Natural killer cell (primary cell): Measurements from ENCODE around the gene KNCN. TPM values are rescaled to one million over a fixed set of nuclear protein-coding genes. Genes with fewer than 3 reads are reported as not detected.

ENCODE experiments used
- ATAC-seq, 3 donors: fragments of 150-1000 bp in 2 of 3; fragments of 200-7000 bp in 1 of 3; cut with Tn5 transposase; 1 replicate in 1 of 3; 2 replicates in 2 of 3; pipeline ENCODE4 v1.10.0; 2021; ENCODE audit warnings: mild to moderate bottlenecking in 2 of 3, moderate library complexity in 2 of 3
- DNase-seq, 2 donors: peaks; one replicate each; pipeline versions ENCODE4 v3.0.0 to v3.0.0-alpha.2; 2013 to 2021; ENCODE audit warnings: mixed read lengths in 1 of 2
- H3K27ac ChIP-seq: one replicate; pipeline ENCODE4 v1.5.1; 2013; ENCODE audit warnings: mild to moderate bottlenecking, low read length
- H3K27me3 ChIP-seq: one replicate; pipeline ENCODE4 v1.6.1; 2013; ENCODE audit warnings: low read length; ENCODE audit not compliant: control insufficient read depth, insufficient read depth
- H3K36me3 ChIP-seq: one replicate; pipeline ENCODE4 v1.6.1; 2013; ENCODE audit warnings: low read length; ENCODE audit not compliant: control insufficient read depth, insufficient read depth
- H3K4me1 ChIP-seq: one replicate; pipeline ENCODE4 v1.6.1; 2013; ENCODE audit warnings: low read length; ENCODE audit not compliant: control insufficient read depth, insufficient read depth
- H3K4me3 ChIP-seq: one replicate; pipeline ENCODE4 v1.5.1; 2013; ENCODE audit warnings: low read length
- H3K9me3 ChIP-seq: one replicate; pipeline ENCODE4 v1.6.1; 2013; ENCODE audit warnings: low read length; ENCODE audit not compliant: control insufficient read depth, insufficient read depth
- H3K27ac Mint-ChIP-seq, 2 donors: one replicate each; pipeline ENCODE4 v1.8.0; 2022; ENCODE audit warnings: mild to moderate bottlenecking in 2 of 2, mixed read lengths in 2 of 2, moderate library complexity in 1 of 2
- H3K27me3 Mint-ChIP-seq, 2 donors: one replicate each; pipeline ENCODE4 v1.8.0; 2022; ENCODE audit warnings: low read depth in 2 of 2, mixed read lengths in 2 of 2
- H3K36me3 Mint-ChIP-seq: one replicate; pipeline ENCODE4 v1.8.0; 2022; ENCODE audit warnings: mixed read lengths
- H3K4me1 Mint-ChIP-seq, 2 donors: one replicate each; pipeline ENCODE4 v1.8.0; 2022; ENCODE audit warnings: mixed read lengths in 2 of 2
- H3K4me3 Mint-ChIP-seq: one replicate; pipeline ENCODE4 v1.8.0; 2022; ENCODE audit warnings: mild to moderate bottlenecking, moderate library complexity, mixed read lengths
- H3K9me3 Mint-ChIP-seq, 2 donors: one replicate each; pipeline ENCODE4 v1.8.0; 2022; ENCODE audit warnings: mixed read lengths in 2 of 2
- CTCF ChIP-seq: fragments of 200-600 bp; IDR thresholded peaks from one replicate; pipeline ENCODE4 v1.8.0; 2022; ENCODE audit warnings: antibody characterized with exemption
- WGBS: methylation state at CpG from one replicate; pipeline ENCODE4 v1.1.7; 2013; ENCODE audit warnings: missing lambda C conversion rate; ENCODE audit not compliant: insufficient coverage; 5-methylcytosine and 5-hydroxymethylcytosine counted together
- intact Hi-C: fragments of 100-400 bp; cut with micrococcal nuclease; formaldehyde crosslinking; loops from one replicate; pipeline ENCODE4 v1.14.2; 2022
- total RNA-seq, 4 donors: library from RNA; stranded (reverse); fragments of 120-200 nt in 1 of 4; gene quantifications; one replicate each; pipeline versions ENCODE4 v1.2.3 to v1.2.4, GENCODE V29; 2013 to 2022

KNCN gene
- total RNA-seq, 3 donors from 2014 or later (not counting 1 experiment from before 2014, with no cell fraction given) = 0.20 TPM; not detected in 2

GRCh38 chr1:46522969-46523320, 28.5 kb downstream of the KNCN start:
- 88% methylated on average over 13 of the region's 13 CpGs for WGBS
- Mint-ChIP-seq H3K4me1 (no peaks in the 10 kb centered on the region), H3K27me3 (peaks cover 25 to 28% of the 10 kb centered on the region in 2 donors), H3K27ac (no peak overlapping the region), H3K4me3 (no peak overlapping the region), H3K9me3 (no peaks in the 10 kb centered on the region), H3K36me3 (no peaks in the 10 kb centered on the region)
- no peak for ATAC-seq
- intact Hi-C loops = no loop called here
- Histone ChIP-seq H3K27ac (no peak overlapping the region), H3K4me3 (no peak overlapping the region), H3K4me1 (no peaks in the 10 kb centered on the region), H3K36me3 (no peaks in the 10 kb centered on the region), H3K9me3 (no peaks in the 10 kb centered on the region), H3K27me3 (peaks cover under 1% of the 10 kb centered on the region)
- no peak for DNase-seq
- no peak for TF ChIP-seq CTCF

GRCh38 chr1:46522184-46522968, 29.1 kb downstream of the KNCN start:
- TF ChIP-seq CTCF = no peak
- no peaks in the 10 kb centered on the region for H3K4me1 ChIP-seq
- Mint-ChIP-seq H3K36me3 (no peaks in the 10 kb centered on the region), H3K9me3 (no peaks in the 10 kb centered on the region), H3K27me3 (peaks cover 31% of the 10 kb centered on the region in 2 donors), H3K4me1 (no peaks in the 10 kb centered on the region), H3K4me3 (no peak overlapping the region), H3K27ac (no peak overlapping the region)
- 27% methylated on average over 16 of the region's 16 CpGs for WGBS
- H3K27ac ChIP-seq = no peak overlapping the region
- H3K9me3 ChIP-seq = no peaks in the 10 kb centered on the region
- no peaks in the 10 kb centered on the region for H3K36me3 ChIP-seq
- no peak for ATAC-seq
- intact Hi-C loops = no loop called here
- H3K4me3 ChIP-seq = no peak overlapping the region
- H3K27me3 ChIP-seq = no peaks in the 10 kb centered on the region
- DNase-seq = no peak

- DNase-seq = no peak
- Mint-ChIP-seq H3K4me3 (no peak overlapping the region), H3K4me1 (no peaks in the 10 kb centered on the region), H3K27me3 (peaks cover 36 to 37% of the 10 kb centered on the region in 2 donors), H3K9me3 (no peaks in the 10 kb centered on the region), H3K36me3 (no peaks in the 10 kb centered on the region), H3K27ac (no peak overlapping the region)
- no peak for ATAC-seq
- no peak for TF ChIP-seq CTCF
- Histone ChIP-seq H3K27me3 (no peaks in the 10 kb centered on the region), H3K9me3 (no peaks in the 10 kb centered on the region), H3K4me3 (no peak overlapping the region), H3K27ac (no peak overlapping the region), H3K4me1 (no peaks in the 10 kb centered on the region), H3K36me3 (no peaks in the 10 kb centered on the region)
- WGBS = no CpG with 5 or more reads among the region's 2 CpGs
- intact Hi-C loops = no loop called here
Measured at GRCh38 chr1:46521414-46521813, 30.0 kb downstream of the KNCN start.
